WERI-Rb-1 (cell line): ENCODE measurements around the gene TM4SF20.
"Not testable (repeated sequence)": the region's sequence is repeated elsewhere in the genome, so short reads cannot be mapped to it uniquely, and the experiment has no call there.

Experiments
- DNase-seq: peaks from one replicate; pipeline ENCODE4 v3.0.0-alpha.2; 2020
- H3K27ac ChIP-seq: fragments of 250-450 bp; sonication (Bioruptor Pico); 2 replicates; pipeline ENCODE4 v1.5.1; 2020; ENCODE audit warnings: mild to moderate bottlenecking, moderate library complexity
- H3K27me3 ChIP-seq: fragments of 250-450 bp; sonication (Bioruptor Pico); 2 replicates; pipeline ENCODE4 v1.5.1; 2021; ENCODE audit warnings: mild to moderate bottlenecking, low read depth, moderate library complexity; ENCODE audit not compliant: insufficient read depth, severe bottlenecking
- H3K36me3 ChIP-seq: fragments of 250-450 bp; sonication (Bioruptor Pico); 2 replicates; pipeline ENCODE4 v1.5.1; 2020; ENCODE audit warnings: mild to moderate bottlenecking, moderate library complexity
- H3K4me3 ChIP-seq: 2 replicates; pipeline ENCODE4 v1.5.1; 2011; ENCODE audit warnings: low read depth, mild to moderate bottlenecking, control low read depth, low read length
- H3K9me3 ChIP-seq: fragments of 250-450 bp; sonication (Bioruptor Pico); 2 replicates; pipeline ENCODE4 v1.5.1; 2021; ENCODE audit warnings: mild to moderate bottlenecking, moderate library complexity; ENCODE audit not compliant: severe bottlenecking
- CTCF ChIP-seq: IDR thresholded peaks from 2 replicates; pipeline ENCODE4 v1.5.1; 2011; ENCODE audit warnings: low read depth, mild to moderate bottlenecking, control low read depth, inconsistent platforms, low read length

The TM4SF20 gene

DNA sequence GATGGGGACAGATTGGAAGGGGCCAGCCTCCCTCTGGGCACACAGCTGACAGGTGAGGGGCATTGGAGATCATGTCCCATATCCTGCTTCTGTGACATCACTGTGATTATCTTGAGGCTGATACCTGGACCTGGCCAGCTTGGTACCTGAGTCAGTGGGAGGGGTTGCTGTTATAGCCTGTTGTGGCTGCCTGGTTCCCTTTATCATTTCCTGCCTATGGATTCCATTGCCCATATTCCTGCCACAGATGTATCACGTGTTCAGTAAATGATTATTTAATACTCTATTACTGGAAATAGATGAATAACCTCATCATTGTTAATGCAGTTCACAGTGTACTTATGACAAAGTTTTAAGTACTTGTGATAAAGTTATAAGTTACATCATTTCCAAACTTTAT lies 16.4 kb upstream of the TM4SF20 start:
- Histone ChIP-seq H3K4me3 (no peak overlapping the region), H3K36me3 (no peaks in the 10 kb centered on the region), H3K27ac (no peak overlapping the region), H3K9me3 (no peaks in the 10 kb centered on the region), H3K27me3 (no peaks in the 10 kb centered on the region)
- no peak for DNase-seq
- no peak for TF ChIP-seq CTCF

GRCh38 chr2:227394401-227394800 lies 15.3 kb upstream of the TM4SF20 start:
- DNase-seq: no peak
- TF ChIP-seq CTCF: no peak
- H3K4me3 ChIP-seq: no peak overlapping the region
- no peaks in the 10 kb centered on the region for H3K27me3 ChIP-seq
- H3K36me3 ChIP-seq: no peaks in the 10 kb centered on the region
- H3K27ac ChIP-seq: no peak overlapping the region
- no peaks in the 10 kb centered on the region for H3K9me3 ChIP-seq

GRCh38 chr2:227390468-227391256 lies 11.6 kb upstream of the TM4SF20 start:
- DNase-seq: no peak

DNA sequence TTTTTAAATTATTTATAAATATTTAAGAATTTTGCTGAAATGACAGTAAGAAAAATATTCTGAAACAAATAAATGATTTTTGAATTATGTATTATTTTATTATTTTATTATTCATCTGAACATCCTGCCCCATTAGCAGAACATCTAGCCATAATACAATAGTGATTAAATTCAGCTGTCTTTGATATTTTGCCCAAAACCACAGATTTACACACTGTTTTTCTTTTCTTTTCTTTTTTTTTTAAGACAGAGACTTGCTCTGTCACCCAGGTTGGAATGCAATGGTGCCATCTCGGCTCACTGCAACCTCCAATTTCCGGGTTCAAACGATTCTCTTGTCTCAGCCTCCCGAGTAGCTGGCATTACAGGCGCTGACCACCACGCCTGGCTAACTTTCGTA lies 10.6 kb upstream of the TM4SF20 start:
- H3K9me3 ChIP-seq: no peaks in the 10 kb centered on the region
- H3K36me3 ChIP-seq: no peaks in the 10 kb centered on the region
- TF ChIP-seq CTCF: no peak
- no peak overlapping the region for H3K27ac ChIP-seq
- no peak for DNase-seq
- no peak overlapping the region for H3K4me3 ChIP-seq
- H3K27me3 ChIP-seq: no peaks in the 10 kb centered on the region

More at GRCh38 chr2:227390468-227391256, 11.6 kb upstream of the TM4SF20 start:
- H3K27me3 ChIP-seq: no peaks in the 10 kb centered on the region
- no peak overlapping the region for H3K4me3 ChIP-seq
- no peaks in the 10 kb centered on the region for H3K36me3 ChIP-seq
- no peak for TF ChIP-seq CTCF
- no peak overlapping the region for H3K27ac ChIP-seq
- no peaks in the 10 kb centered on the region for H3K9me3 ChIP-seq

GRCh38 chr2:227389231-227389630 lies 10.1 kb upstream of the TM4SF20 start:
- TF ChIP-seq CTCF: no peak
- Histone ChIP-seq H3K27me3 (no peaks in the 10 kb centered on the region), H3K27ac (no peak overlapping the region), H3K4me3 (no peak overlapping the region), H3K36me3 (no peaks in the 10 kb centered on the region), H3K9me3 (no peaks in the 10 kb centered on the region)
- DNase-seq: no peak

DNA sequence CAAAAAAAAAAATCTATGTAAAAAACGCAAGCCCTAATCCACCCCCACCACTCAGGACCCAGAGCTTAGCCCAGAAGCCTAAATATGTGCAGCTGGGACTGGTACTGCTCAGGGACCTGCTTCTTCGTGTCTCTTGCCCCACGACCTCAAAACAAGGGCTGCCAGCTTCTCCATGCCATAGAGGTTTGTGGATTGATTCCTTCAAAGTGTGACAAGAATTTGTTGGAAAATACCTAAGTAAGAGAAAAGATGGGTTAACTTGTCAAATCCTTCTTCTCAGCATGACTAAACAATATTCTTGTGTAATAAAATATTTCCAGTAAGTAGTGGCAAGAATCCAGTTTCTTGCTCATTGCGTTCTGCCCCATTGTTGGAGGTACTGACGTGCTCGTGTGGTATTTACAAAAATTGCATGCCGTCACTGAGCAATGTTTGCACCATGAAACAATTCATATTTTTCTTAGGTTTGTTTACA lies 9.5 kb upstream of the TM4SF20 start:
- H3K27ac ChIP-seq: no peak overlapping the region
- H3K4me3 ChIP-seq: no peak overlapping the region
- TF ChIP-seq CTCF: no peak
- H3K9me3 ChIP-seq: no peaks in the 10 kb centered on the region
- no peak for DNase-seq
- H3K27me3 ChIP-seq: no peaks in the 10 kb centered on the region
- no peaks in the 10 kb centered on the region for H3K36me3 ChIP-seq

- H3K4me3 ChIP-seq, DNase-seq, H3K9me3 ChIP-seq, H3K36me3 ChIP-seq, H3K27ac ChIP-seq, H3K27me3 ChIP-seq: not testable (repeated sequence)
Observed at GRCh38 chr2:227387583-227387982, 8.5 kb upstream of the TM4SF20 start, which contains the start of gene SCYGR1. Gene SCYGR1 (minus strand): TSS chr2:227387949. CDS start chr2:227387949, 0 bp downstream.
